ENCODE data around the gene KCNMA1. TPM values are rescaled to one million over a fixed set of nuclear protein-coding genes. Genes with fewer than 3 reads are reported as not detected.

Gene KCNMA1
- total RNA-seq, 4 donors from 2014 or later: 68.4 to 170 (median 119) TPM

DNA sequence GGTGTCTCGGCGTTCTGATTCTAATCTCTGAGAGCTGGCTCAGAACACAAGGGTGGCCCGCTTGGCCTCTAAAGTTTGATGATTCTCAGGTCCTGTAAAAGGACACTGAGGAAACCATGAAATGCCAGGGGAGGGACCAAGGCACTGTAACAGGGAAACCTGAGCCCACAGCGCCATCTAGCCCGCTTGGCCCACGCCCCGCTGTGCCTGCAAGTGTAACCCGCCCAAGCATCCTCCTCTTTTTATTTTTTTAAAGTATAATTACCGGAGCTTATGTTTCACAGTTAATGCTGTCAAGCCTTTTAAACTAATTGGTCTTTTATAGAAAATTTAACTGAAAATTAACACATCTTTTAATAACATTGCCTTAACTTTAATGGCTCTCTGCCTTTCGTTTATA lies 734.7 kb downstream of the KCNMA1 start:
- Histone ChIP-seq H3K9me3 (no peaks in the 10 kb centered on the region), H3K4me3 (no peak overlapping the region), H3K27me3 (no peaks in the 10 kb centered on the region), H3K4me1 (no peaks in the 10 kb centered on the region), H3K36me3 (no peaks in the 10 kb centered on the region), H3K27ac (no peak overlapping the region)
- intact Hi-C loops (cut with DNase I; ENCODE audit: low total_unique reads): no loop called here
- in situ Hi-C loops (cut with MboI; ENCODE audit: low pct_ligation_motif_present in 1 of 4, low pct_unique_long_range_greater_than_20kb in 1 of 4, low sequenced_read_pairs in 3 of 4): no loop called here
- peak; percentile 50 for DNase-seq
- TF ChIP-seq, protein P1, sequence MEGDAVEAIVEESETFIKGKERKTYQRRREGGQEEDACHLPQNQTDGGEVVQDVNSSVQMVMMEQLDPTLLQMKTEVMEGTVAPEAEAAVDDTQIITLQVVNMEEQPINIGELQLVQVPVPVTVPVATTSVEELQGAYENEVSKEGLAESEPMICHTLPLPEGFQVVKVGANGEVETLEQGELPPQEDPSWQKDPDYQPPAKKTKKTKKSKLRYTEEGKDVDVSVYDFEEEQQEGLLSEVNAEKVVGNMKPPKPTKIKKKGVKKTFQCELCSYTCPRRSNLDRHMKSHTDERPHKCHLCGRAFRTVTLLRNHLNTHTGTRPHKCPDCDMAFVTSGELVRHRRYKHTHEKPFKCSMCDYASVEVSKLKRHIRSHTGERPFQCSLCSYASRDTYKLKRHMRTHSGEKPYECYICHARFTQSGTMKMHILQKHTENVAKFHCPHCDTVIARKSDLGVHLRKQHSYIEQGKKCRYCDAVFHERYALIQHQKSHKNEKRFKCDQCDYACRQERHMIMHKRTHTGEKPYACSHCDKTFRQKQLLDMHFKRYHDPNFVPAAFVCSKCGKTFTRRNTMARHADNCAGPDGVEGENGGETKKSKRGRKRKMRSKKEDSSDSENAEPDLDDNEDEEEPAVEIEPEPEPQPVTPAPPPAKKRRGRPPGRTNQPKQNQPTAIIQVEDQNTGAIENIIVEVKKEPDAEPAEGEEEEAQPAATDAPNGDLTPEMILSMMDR (IDR thresholded peaks at IDR 0.05): peak in 1 of 5 experiments; percentile 19
- TF ChIP-seq EP300 (IDR thresholded peaks at IDR 0.05; ENCODE audit: low read depth): no peak
- 62 to 69% methylated on average over 10 of the region's 10 CpGs for WGBS, 2 donors (ENCODE audit: low coverage in 1 of 2)

DNA sequence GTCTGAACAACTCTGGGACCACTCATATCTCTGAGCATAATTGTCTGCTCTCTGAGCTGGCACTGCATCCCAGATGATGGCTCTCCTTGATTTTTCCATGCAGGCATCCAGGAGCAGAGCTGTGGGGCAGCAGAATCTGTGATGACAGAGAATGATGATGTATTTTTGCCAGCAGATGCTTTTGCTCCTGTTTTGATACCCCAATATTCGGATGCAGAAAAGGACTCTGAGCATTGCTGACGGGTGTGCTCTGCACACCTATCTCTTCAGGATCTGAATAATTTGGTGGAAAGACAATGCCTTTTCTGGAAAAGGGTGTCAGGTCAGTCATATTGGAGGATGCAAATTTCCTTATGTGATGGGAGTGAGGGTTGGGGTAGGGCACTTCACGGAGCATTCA lies 735.9 kb downstream of the KCNMA1 start:
- Histone ChIP-seq H3K4me1 (no peaks in the 10 kb centered on the region), H3K27ac (no peak overlapping the region), H3K4me3 (no peak overlapping the region), H3K36me3 (no peaks in the 10 kb centered on the region), H3K9me3 (no peaks in the 10 kb centered on the region), H3K27me3 (no peaks in the 10 kb centered on the region)
- 94% methylated on average over 3 of the region's 3 CpGs; no CpG with 5 or more reads in 1 of the 2 donors for WGBS, 2 donors (ENCODE audit: low coverage in 1 of 2)
- no peak for DNase-seq
- in situ Hi-C loops (cut with MboI; ENCODE audit: low pct_ligation_motif_present in 1 of 4, low pct_unique_long_range_greater_than_20kb in 1 of 4, low sequenced_read_pairs in 3 of 4) (no loop called here), intact Hi-C loops (cut with DNase I; ENCODE audit: low total_unique reads) (no loop called here)
- TF ChIP-seq POLR2AphosphoS5 (IDR thresholded peaks at IDR 0.05) (no peak), POLR2A (IDR thresholded peaks at IDR 0.05) (no peak)

DNA sequence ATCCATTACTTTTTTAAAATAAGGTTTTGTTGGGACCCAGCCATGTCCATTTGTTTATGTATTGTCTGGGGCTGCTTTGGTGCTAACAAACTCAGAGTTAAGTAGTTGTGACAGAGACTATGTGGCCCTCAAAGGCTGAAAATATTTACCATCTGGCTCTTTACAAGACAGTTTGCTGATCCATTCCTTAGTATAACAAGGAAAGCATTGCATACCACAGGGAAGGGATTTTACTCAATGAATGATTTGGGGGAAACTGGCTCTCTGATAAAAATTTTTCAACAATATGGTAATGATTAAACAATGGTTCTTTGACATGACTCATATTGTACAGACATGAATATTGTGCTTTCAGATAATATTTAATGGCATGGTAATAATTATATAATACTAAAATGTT lies 738.1 kb downstream of the KCNMA1 start:
- TF ChIP-seq EP300 (IDR thresholded peaks at IDR 0.05; ENCODE audit: low read depth) (no peak), POLR2A (IDR thresholded peaks at IDR 0.05) (no peak), POLR2AphosphoS5 (IDR thresholded peaks at IDR 0.05) (no peak)
- TF ChIP-seq, protein P1 (IDR thresholded peaks at IDR 0.05): no peak
- Histone ChIP-seq H3K9me3 (no peaks in the 10 kb centered on the region), H3K36me3 (no peaks in the 10 kb centered on the region), H3K27ac (no peak overlapping the region), H3K27me3 (no peaks in the 10 kb centered on the region), H3K4me3 (no peak overlapping the region), H3K4me1 (no peaks in the 10 kb centered on the region)
- in situ Hi-C loops (cut with MboI; ENCODE audit: low pct_ligation_motif_present in 1 of 4, low pct_unique_long_range_greater_than_20kb in 1 of 4, low sequenced_read_pairs in 3 of 4) (no loop called here), intact Hi-C loops (cut with DNase I; ENCODE audit: low total_unique reads) (no loop called here)
- DNase-seq: no peak

DNA sequence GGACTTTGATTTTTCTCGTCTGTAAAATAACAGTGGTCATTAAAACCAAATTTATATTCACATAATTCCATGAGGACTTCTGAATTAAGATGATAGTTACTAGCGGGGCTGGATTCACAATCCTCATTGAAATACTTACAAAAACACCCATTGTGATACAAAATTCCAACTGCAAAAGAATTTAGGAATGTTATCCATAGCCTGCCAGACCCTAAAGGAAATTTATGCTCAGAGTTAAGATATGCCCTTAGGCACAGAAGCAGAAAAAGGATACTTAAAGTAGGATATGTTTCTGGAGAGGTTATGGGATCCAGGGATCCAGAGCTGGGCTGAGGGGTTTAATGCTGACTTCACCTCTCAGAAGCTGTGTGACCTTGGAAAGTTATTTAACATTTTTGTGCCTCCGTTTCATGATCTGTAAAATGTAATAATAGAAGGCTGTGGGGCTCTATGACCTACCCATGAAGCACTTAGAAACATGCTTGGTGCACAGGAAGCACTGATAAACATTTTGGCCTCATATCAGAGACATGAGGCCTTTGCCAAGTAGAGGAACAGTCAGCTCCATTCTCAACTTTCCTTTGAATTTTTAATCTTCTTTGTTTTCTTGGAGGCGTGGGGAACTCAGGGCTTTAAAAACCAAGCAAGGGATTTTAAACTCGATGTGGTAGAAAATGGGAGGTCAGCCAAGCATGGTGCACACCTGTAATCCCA lies 744.7 kb downstream of the KCNMA1 start:
- WGBS, 2 donors (ENCODE audit: low coverage in 1 of 2): 58 to 63% methylated on average over 4 to 5 of the region's 5 CpGs
- in situ Hi-C loops (cut with MboI; ENCODE audit: low pct_ligation_motif_present in 1 of 4, low pct_unique_long_range_greater_than_20kb in 1 of 4, low sequenced_read_pairs in 3 of 4): no loop called here
- Histone ChIP-seq H3K4me1 (peaks cover 0 to 3% (median 0%) of the 10 kb centered on the region in 4 donors), H3K36me3 (no peaks in the 10 kb centered on the region), H3K27me3 (no peaks in the 10 kb centered on the region), H3K9me3 (no peaks in the 10 kb centered on the region), H3K4me3 (no peak overlapping the region), H3K27ac (peak overlapping the region in 1 of 4 donors; percentile 29)
- intact Hi-C loops (cut with DNase I; ENCODE audit: low total_unique reads): no loop called here
- no peak for TF ChIP-seq EP300 (IDR thresholded peaks at IDR 0.05; ENCODE audit: low read depth)
- no peak for TF ChIP-seq POLR2A (IDR thresholded peaks at IDR 0.05)
- no peak for TF ChIP-seq POLR2AphosphoS5 (IDR thresholded peaks at IDR 0.05)
- TF ChIP-seq, protein P1 (IDR thresholded peaks at IDR 0.05): no peak
- DNase-seq: no peak
